ENCODE measurements around the gene ST6GALNAC4.

The ST6GALNAC4 gene, protein sequence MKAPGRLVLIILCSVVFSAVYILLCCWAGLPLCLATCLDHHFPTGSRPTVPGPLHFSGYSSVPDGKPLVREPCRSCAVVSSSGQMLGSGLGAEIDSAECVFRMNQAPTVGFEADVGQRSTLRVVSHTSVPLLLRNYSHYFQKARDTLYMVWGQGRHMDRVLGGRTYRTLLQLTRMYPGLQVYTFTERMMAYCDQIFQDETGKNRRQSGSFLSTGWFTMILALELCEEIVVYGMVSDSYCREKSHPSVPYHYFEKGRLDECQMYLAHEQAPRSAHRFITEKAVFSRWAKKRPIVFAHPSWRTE

GRCh38 chr9:127916720-127917581 is at the start of gene ST6GALNAC4:
Gene ST6GALNAC4 (minus strand): TSS chr9:127917041. CDS start chr9:127916419, 622 bp downstream.
- DNase-seq, result peak; percentile 96

DNA sequence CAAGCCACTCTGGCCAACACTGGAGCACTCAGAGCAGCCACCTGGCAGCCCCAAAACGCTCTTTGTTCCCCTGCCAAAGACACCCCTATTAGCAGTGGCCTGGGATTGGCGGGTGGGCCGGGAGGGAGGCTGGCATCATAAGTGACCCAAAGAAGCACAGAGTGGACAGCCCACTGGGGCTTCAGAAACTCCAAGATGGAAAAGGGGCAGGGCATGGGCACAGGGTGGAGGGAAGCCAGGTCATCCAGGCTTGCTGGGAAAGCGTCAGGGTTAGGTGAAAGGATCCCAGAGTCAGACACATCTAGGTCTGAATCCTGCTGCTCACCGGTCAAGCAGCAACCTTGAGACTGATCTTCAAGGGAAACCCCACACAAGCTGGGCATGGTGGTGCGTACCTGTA is 49.1 kb upstream of the ST6GALNAC4 start:
- DNase-seq, result no peak

- DNase-seq, result no peak
These were observed 46.7 kb upstream of the ST6GALNAC4 start for GRCh38 chr9:127963359-127964064.

DNA sequence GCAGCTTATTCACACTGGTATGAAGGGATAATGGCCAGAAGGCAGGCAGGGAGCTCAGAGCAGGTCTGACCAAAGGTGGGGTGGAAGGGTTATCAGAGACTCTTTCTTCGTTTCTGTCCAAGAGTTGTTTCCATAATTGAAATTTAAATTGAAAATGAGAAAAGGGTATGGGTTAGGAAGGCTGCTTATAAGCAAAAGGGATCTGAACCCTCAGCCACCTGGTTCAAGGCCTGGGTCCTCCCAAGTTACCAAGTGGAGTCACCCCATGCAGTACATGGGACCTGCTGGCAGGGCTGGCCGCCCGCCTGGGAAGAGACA is 46.2 kb upstream of the ST6GALNAC4 start:
- DNase-seq, result no peak

- DNase-seq, result no peak
These were observed 45.4 kb upstream of the ST6GALNAC4 start for GRCh38 chr9:127962278-127962677.

DNA sequence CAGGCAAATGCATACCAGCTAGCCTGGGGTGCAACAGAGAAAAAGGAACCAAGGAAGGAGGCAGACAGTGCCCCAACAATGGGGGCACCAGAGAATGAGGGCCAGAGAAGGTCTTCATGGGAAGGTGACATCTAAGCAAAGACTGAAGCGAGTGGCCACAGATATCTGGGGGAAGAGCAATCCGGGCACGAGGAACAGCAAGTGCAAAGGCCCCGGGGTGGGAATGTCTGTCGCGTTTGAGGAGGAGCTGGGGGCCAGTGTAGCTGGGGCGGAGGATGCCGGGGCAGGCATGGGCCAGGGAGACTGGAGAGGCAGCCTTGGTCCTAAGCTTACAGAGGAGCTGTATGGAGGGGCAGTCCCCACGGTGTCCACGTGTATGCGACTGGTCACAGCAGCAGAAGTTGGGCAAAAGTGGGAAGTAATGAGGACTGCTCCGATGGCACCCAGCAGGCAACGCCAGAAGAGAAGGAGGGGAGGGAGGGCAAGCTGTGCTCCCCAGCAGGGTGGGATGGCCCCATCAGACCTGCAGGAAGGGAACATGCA is 44.8 kb upstream of the ST6GALNAC4 start:
- no peak for DNase-seq

- no peak for DNase-seq
These were observed 44.3 kb upstream of the ST6GALNAC4 start for GRCh38 chr9:127961155-127961490.

DNA sequence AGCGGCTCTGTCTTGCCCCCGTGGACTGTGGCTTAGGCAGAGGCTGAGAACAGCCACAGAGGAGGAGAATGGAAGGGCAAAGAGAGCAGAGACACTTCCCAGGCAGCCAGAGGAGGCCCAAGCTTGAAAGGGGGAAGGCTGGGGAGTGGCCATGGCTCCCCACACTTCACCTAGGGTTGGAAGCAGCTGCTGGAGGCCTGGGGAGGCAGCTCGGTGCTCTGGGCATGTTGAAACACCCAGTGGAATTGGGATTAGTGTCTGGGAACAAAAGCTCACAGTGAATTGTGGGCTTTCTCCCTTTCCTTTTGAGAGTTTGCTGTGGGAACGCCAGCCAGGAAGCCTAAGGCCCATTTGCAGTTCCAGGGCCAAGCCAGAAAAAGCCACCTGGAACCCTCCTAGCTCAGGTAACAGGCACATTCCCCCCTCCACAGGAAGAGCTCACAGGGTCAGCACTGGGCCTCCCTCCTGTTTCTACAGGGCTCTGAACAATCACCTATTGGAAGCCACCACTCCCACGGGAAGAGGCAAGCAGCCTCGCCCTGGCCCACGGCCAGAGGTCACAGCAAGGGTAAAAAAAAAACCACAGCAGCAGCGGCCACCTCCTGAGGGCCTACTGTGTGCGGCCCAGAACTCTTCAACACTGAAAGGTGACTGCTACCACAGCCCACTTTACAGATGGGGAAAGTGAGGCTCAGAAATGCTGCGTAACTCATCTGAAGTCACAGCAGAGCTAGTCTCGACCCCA is 43.7 kb upstream of the ST6GALNAC4 start:
- DNase-seq, result no peak

GRCh38 chr9:127959841-127960409 is 43.1 kb upstream of the ST6GALNAC4 start:
- no peak for DNase-seq

DNA sequence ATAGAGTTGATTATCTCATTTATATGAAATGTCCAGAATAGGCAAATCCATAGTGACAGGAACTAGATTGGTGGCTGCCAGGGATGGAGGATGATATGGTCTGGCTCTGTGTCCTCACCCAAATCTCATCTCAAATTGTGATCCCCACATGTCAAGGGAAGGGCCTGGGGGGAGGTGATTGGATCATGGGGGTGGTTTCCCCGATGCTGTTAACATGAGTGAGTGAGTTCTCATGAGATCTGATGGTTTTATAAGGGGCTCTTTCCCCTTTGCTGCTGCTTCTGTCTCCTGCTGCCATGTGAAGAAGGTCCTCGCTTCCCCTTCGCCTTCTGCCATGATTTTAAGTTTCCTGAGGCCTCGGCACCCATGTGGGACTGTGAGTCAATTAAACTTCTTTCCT is 42.6 kb upstream of the ST6GALNAC4 start:
- DNase-seq, result no peak

GRCh38 chr9:127958728-127959127 is 41.9 kb upstream of the ST6GALNAC4 start:
- DNase-seq, result no peak

DNA sequence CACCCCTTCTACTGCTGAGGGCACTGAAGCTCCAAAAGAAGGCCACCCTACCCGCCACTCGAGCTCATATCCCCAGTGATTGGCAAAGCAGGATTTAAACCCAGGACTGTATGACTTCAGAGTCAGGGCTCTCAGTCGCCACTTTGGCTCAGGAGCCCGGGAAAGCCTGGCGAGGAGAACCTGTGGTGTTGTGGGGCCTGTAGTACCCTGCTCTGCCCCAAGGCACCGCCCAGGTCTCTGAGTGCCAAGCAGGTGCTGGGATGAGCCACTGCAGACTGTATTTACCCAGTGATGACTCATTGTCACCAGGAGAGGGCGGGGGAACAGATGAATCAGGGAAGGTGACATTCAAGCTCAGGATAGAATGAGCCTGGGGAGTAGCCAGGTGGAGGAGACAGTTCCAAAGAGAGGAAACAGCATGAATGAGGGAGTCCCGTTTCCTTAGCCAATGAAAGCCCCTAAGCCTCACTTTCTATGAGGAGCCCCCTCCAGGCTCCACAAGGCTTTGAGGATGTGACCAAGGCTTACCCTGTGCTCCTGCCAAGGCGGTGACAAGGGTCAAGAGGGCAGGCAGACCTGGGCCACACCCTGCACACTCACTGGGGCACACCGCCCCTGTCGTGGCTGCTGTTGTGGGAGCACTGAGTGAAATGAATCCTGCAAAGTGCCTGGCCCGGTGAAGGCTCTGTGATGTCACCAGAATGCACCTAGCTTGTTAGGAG is 38.6 kb upstream of the ST6GALNAC4 start:
- DNase-seq, result peak; percentile 91

- no peak for DNase-seq
These were observed 38.0 kb upstream of the ST6GALNAC4 start for GRCh38 chr9:127954831-127955293.

DNA sequence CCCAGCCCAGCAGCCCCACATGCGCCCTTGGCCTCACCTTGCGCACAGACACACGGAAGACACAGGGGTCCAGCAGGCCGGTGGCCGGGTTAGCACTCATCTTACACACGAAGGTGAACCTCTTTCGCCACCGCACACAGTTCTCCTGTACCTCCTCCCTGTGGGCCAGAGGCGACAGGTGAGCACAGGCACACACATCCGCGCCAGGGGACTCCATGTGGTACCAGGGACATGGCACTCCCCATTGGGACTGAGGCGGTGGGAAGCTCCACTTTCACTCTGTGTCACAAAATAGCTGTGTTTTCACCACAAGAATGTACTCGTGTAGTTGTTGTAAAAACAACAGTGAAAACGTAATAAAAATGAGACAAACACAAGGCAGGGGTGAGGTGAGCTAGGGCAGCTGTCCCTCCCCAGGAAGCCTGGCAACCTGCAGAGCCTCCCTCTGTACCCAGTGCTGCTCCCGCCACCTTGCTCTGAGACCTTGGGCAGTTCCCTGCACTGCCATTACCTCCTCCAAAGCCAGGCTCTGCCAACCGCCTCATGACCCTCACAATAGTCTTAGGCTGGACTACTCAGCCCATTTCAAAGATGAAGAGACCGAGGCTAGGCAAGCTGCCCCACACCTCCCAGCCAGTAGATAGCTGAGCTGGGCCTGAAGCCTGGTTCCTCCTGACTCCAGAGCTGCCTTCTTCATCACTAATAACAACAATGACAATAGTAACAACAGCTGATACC is 37.1 kb upstream of the ST6GALNAC4 start:
- DNase-seq, result no peak

DNA sequence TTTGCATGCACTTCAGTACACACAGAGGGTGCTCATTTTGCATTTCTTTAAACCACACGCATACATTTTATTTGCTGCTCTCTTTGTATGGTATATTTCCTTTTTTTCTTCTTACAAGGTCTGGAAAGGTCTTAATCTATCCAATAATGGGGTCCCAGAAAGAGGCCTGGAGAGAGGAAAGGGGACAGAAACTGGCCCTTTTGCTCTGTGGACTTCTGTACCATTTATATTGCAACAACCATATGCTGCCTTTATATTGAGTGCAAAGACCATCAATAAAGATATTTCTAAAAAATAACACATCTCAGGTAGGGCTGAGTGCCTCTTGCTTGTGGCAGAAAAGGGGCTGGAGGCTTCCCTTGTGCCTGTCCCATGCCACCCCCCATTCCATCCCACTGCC is 36.3 kb upstream of the ST6GALNAC4 start:
- no peak for DNase-seq

DNA sequence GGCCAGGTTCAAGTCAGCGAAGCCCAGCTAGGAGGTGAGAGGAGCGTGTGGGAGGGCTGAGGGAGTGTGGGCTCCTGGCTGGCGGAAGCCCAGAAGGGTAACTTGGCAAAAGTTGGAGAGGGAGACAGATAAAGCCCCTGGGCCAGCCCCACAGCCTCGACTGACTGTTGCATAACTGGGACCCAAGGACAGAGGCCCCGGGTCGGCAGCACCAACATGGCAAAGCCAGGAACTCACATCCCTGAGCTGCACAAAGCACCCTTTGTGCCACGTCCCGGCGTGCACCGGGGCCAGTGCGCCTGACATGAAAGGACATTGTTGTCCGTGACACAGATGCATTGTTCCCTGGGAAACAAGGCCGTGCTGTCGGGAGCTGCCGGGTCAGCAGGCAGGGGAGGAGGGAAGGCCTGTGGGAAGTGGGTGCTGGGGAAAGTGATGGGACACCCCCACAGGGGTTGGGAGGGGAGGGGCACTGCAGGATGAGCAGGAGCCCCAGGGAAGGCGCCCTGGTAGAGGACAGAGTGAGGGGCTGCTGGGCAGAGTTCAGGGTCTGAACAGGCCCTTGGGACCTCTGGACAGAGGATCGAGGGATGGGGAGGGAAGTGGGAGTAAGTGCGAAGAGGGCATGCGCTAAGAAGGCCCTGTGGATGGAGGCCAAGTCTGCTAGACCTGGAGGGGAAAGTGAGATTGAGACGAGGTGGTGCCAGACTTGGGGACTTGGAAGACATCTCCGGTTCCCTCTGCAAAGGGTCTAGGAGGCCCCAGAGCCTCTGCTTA is 33.9 kb upstream of the ST6GALNAC4 start:
- DNase-seq, result no peak

- DNase-seq, result no peak
These were observed 33.1 kb upstream of the ST6GALNAC4 start for GRCh38 chr9:127949827-127950512.

GRCh38 chr9:127947841-127948710 is 31.2 kb upstream of the ST6GALNAC4 start:
- no peak for DNase-seq

All from islet precursor cell (in vitro differentiated cells).